Neural cell (in vitro differentiated cells): ENCODE data around the gene MTHFD1L. TPM values are rescaled to one million over a fixed set of nuclear protein-coding genes. Genes with fewer than 3 reads are reported as not detected.

Source experiments
- H2AFZ ChIP-seq: fragments of 200-600, 300-800 bp; sonication (generic), shearing (Covaris generic); 2 replicates; pipeline ENCODE4 v1.6.0; 2014; ENCODE audit warnings: low read depth, mild to moderate bottlenecking, antibody characterized with exemption, low read length, moderate library complexity
- H3F3A ChIP-seq: fragments of 200-600 bp; shearing (Covaris generic); 2 replicates; pipeline ENCODE4 v1.6.1; 2016; ENCODE audit warnings: mild to moderate bottlenecking, moderate library complexity, mixed read lengths, antibody characterized with exemption, low read length; ENCODE audit not compliant: insufficient read depth, poor library complexity, severe bottlenecking
- H3K27ac ChIP-seq: fragments of 200-600, 300-800 bp; sonication (generic), shearing (Covaris generic); 2 replicates; pipeline ENCODE4 v1.5.1; 2014; ENCODE audit warnings: mild to moderate bottlenecking, low read length, moderate library complexity
- H3K27me3 ChIP-seq: fragments of 300-800, 200-600 bp; sonication (generic), shearing (Covaris generic); 2 replicates; pipeline ENCODE4 v1.6.0; 2014; ENCODE audit warnings: mild to moderate bottlenecking, low read depth, low read length, moderate library complexity; ENCODE audit not compliant: insufficient read depth
- H3K36me3 ChIP-seq: fragments of 300-800, 200-600 bp; sonication (generic), shearing (Covaris generic); 2 replicates; pipeline ENCODE4 v1.5.1; 2014; ENCODE audit warnings: mild to moderate bottlenecking, antibody characterized with exemption, low read length, moderate library complexity; ENCODE audit not compliant: insufficient read depth
- H3K4me2 ChIP-seq: fragments of 300-800, 200-600 bp; sonication (generic), shearing (Covaris generic); 2 replicates; pipeline ENCODE4 v1.6.0; 2014; ENCODE audit warnings: mild to moderate bottlenecking, low read length
- H3K4me3 ChIP-seq: fragments of 300-800, 200-600 bp; sonication (generic), shearing (Covaris generic); 2 replicates; pipeline ENCODE4 v1.5.1; 2014; ENCODE audit warnings: mild to moderate bottlenecking, low read length, moderate library complexity
- H3K79me2 ChIP-seq: fragments of 200-600 bp; shearing (Covaris generic); replicated peaks from 2 replicates; pipeline ENCODE4 v1.6.0; 2014; ENCODE audit warnings: mild to moderate bottlenecking, low read length, moderate library complexity; ENCODE audit not compliant: insufficient read depth
- H3K9ac ChIP-seq: fragments of 300-800, 200-600 bp; sonication (generic), shearing (Covaris generic); 2 replicates; pipeline ENCODE4 v1.6.1; 2016; ENCODE audit warnings: mild to moderate bottlenecking, low read length, mixed read lengths
- H3K9me2 ChIP-seq: fragments of 200-600 bp; shearing (Covaris generic); 2 replicates; pipeline ENCODE4 v1.6.1; 2016; ENCODE audit warnings: mild to moderate bottlenecking, low read length, mixed read lengths; ENCODE audit not compliant: insufficient read depth
- H3K9me3 ChIP-seq: fragments of 200-600, 300-800 bp; sonication (generic), shearing (Covaris generic); 2 replicates; pipeline ENCODE4 v1.6.1; 2016; ENCODE audit warnings: mild to moderate bottlenecking, mixed run types, low read length, moderate library complexity, mixed read lengths
- H4K20me1 ChIP-seq: fragments of 200-600 bp; shearing (Covaris generic); 2 replicates; pipeline ENCODE4 v1.6.1; 2016; ENCODE audit warnings: mild to moderate bottlenecking, mixed run types; ENCODE audit not compliant: insufficient read depth
- EP300 ChIP-seq: fragments of 450-650 bp; conservative IDR thresholded peaks from 2 replicates; pipeline ENCODE4 v1.6.1; 2014; ENCODE audit warnings: antibody characterized with exemption, mild to moderate bottlenecking, moderate library complexity; ENCODE audit not compliant: poor library complexity, severe bottlenecking
- EZH2 ChIP-seq: fragments of 200-600, 300-800 bp; shearing (Covaris generic), sonication (generic); IDR thresholded peaks from 2 replicates; pipeline ENCODE4 v1.6.1; 2014; ENCODE audit warnings: antibody characterized with exemption, low read length, borderline replicate concordance, mild to moderate bottlenecking; ENCODE audit not compliant: insufficient read depth, poor library complexity, severe bottlenecking
- MXI1 ChIP-seq: fragments of 450-650 bp; conservative IDR thresholded peaks from 2 replicates; pipeline ENCODE4 v1.6.1; 2014; ENCODE audit warnings: antibody characterized with exemption, mild to moderate bottlenecking; ENCODE audit not compliant: poor library complexity, severe bottlenecking
- POLR2AphosphoS5 ChIP-seq: IDR thresholded peaks from 2 replicates; pipeline ENCODE4 v1.6.1; 2012
- RAD21 ChIP-seq: fragments of 450-650 bp; conservative IDR thresholded peaks from 2 replicates; pipeline ENCODE4 v1.6.1; 2014; ENCODE audit warnings: antibody characterized with exemption, mild to moderate bottlenecking, moderate library complexity
- SMC3 ChIP-seq: fragments of 450-650 bp; conservative IDR thresholded peaks from 2 replicates; pipeline ENCODE4 v1.6.1; 2014; ENCODE audit warnings: antibody characterized with exemption, mild to moderate bottlenecking, moderate library complexity; ENCODE audit not compliant: poor library complexity
- TAF1 ChIP-seq: IDR thresholded peaks from 2 replicates; pipeline ENCODE4 v1.6.1; 2012; ENCODE audit warnings: low read depth
- polyA plus RNA-seq: library from polyadenylated mRNA; depleted of rRNA; stranded (reverse); fragments of >200 nt; gene quantifications from 2 replicates; pipeline ENCODE4 v1.2.3, GENCODE V29; 2014
- TF ChIP-seq, protein P1 (sequence below): IDR thresholded peaks from 2 replicates; pipeline ENCODE4 v1.6.1; 2012; ENCODE audit warnings: borderline replicate concordance
- TF ChIP-seq, protein P2 (sequence below): fragments of 450-650 bp; IDR thresholded peaks from 2 replicates; pipeline ENCODE4 v1.5.1; 2014; ENCODE audit warnings: antibody characterized with exemption, mild to moderate bottlenecking, moderate library complexity; ENCODE audit not compliant: poor library complexity, severe bottlenecking

Gene MTHFD1L
- polyA plus RNA-seq, 1 donor from 2014 or later, result 6.3 TPM

DNA sequence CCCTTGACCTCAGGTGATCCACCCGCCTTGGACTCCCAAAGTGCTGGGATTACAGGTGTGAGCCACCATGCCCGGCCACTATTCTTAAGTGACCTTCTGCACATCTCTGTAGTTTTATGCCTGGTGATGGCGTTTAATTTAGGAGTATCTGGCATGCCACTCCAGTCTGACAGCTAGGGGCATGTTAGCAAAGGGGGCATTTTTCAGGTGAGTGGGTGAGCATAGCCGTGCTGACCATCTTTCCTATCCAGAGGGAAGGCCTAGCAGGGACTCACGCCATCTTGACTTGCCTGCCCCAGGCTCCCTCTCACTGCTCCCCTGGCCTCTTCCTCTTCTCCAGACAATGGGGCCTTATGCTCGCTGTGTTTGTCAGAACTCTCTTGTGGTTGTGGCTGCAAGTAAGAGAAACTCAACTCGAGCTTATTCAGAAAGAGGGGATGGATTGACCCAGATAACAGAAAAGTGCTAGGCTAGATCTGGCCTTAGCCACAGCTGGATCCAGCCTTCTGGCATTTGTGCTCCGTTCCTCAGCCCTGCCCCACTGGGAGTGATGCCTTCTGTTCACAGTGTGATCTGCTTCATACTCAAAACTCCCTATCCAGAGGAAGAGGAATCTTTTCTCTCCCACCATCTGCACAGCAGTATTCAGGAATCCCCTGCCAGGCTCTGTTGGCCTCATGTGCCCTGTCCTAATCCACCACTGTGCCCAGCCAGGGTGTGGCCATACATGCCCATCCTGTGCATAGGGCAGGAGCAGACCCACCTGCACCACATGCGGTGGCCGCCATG is 199.7 kb downstream of the MTHFD1L start:
- H3K9me2 ChIP-seq, result no peaks in the 10 kb centered on the region
- H3K27me3 ChIP-seq, result no peaks in the 10 kb centered on the region
- no peaks in the 10 kb centered on the region for H3K9me3 ChIP-seq
- H2AFZ ChIP-seq, result no peak overlapping the region
- no peaks in the 10 kb centered on the region for H4K20me1 ChIP-seq
- TF ChIP-seq SMC3 (no peak), RAD21 (no peak), POLR2AphosphoS5 (no peak), EZH2 (no peak), TAF1 (no peak), MXI1 (no peak), EP300 (no peak)
- TF ChIP-seq, protein P1, sequence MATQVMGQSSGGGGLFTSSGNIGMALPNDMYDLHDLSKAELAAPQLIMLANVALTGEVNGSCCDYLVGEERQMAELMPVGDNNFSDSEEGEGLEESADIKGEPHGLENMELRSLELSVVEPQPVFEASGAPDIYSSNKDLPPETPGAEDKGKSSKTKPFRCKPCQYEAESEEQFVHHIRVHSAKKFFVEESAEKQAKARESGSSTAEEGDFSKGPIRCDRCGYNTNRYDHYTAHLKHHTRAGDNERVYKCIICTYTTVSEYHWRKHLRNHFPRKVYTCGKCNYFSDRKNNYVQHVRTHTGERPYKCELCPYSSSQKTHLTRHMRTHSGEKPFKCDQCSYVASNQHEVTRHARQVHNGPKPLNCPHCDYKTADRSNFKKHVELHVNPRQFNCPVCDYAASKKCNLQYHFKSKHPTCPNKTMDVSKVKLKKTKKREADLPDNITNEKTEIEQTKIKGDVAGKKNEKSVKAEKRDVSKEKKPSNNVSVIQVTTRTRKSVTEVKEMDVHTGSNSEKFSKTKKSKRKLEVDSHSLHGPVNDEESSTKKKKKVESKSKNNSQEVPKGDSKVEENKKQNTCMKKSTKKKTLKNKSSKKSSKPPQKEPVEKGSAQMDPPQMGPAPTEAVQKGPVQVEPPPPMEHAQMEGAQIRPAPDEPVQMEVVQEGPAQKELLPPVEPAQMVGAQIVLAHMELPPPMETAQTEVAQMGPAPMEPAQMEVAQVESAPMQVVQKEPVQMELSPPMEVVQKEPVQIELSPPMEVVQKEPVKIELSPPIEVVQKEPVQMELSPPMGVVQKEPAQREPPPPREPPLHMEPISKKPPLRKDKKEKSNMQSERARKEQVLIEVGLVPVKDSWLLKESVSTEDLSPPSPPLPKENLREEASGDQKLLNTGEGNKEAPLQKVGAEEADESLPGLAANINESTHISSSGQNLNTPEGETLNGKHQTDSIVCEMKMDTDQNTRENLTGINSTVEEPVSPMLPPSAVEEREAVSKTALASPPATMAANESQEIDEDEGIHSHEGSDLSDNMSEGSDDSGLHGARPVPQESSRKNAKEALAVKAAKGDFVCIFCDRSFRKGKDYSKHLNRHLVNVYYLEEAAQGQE, result no peak
- TF ChIP-seq, protein P2, sequence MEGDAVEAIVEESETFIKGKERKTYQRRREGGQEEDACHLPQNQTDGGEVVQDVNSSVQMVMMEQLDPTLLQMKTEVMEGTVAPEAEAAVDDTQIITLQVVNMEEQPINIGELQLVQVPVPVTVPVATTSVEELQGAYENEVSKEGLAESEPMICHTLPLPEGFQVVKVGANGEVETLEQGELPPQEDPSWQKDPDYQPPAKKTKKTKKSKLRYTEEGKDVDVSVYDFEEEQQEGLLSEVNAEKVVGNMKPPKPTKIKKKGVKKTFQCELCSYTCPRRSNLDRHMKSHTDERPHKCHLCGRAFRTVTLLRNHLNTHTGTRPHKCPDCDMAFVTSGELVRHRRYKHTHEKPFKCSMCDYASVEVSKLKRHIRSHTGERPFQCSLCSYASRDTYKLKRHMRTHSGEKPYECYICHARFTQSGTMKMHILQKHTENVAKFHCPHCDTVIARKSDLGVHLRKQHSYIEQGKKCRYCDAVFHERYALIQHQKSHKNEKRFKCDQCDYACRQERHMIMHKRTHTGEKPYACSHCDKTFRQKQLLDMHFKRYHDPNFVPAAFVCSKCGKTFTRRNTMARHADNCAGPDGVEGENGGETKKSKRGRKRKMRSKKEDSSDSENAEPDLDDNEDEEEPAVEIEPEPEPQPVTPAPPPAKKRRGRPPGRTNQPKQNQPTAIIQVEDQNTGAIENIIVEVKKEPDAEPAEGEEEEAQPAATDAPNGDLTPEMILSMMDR, result no peak
- no peak overlapping the region for H3K4me2 ChIP-seq
- no peak overlapping the region for H3K4me3 ChIP-seq
- no peaks in the 10 kb centered on the region for H3K79me2 ChIP-seq
- H3K36me3 ChIP-seq, result no peaks in the 10 kb centered on the region
- no peak overlapping the region for H3K9ac ChIP-seq
- H3F3A ChIP-seq, result no peaks in the 10 kb centered on the region
- no peak overlapping the region for H3K27ac ChIP-seq

DNA sequence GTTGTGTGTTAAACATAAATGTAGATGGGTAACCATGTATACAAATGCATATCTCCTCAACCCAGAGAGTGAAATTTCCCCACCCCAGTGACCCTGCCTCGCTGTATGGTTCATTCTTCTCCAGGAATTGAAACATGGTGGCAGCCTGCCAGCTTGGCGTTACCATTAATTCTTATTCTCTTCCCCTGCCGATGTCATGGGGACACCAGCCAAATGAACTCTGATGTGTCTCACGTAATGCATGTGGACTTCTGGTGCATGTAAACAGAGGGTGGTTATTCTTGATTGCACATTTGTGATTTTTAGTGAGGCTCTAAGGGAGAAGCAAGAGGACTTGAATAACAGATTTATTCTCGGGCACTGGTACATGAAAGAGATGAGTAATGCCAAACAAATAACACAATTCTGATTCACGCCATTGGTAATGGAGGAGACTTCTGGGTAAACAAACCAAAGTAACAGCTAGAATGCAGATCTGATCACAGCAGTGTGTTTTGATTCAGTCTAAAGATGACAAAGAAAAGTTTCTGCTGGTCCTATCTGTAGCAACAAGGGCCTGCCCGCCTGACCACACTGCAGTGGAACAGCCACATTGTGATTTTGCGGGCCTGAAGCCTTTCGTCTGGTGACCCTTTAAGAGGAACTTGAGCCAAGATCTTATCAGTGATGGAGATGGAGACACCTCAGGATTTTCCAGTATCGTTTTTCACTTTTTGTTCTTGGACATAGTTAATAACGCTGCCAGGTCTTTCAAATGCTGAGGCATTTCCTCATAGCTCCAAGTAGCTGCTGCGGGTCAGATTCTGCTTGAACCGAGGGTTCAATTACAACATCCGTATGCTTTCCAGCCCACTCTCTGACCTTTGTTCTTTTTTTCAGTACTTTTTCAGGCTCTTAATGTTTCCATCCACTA is 202.4 kb downstream of the MTHFD1L start:
- H4K20me1 ChIP-seq, result no peaks in the 10 kb centered on the region
- no peaks in the 10 kb centered on the region for H3K36me3 ChIP-seq
- H3K27ac ChIP-seq, result no peak overlapping the region
- H2AFZ ChIP-seq, result no peak overlapping the region
- TF ChIP-seq TAF1 (no peak), POLR2AphosphoS5 (no peak), RAD21 (no peak), SMC3 (no peak), EZH2 (no peak), EP300 (no peak), MXI1 (no peak)
- TF ChIP-seq, protein P1, result no peak
- TF ChIP-seq, protein P2, result no peak
- H3K79me2 ChIP-seq, result no peaks in the 10 kb centered on the region
- H3K9ac ChIP-seq, result no peak overlapping the region
- no peaks in the 10 kb centered on the region for H3K9me2 ChIP-seq
- no peak overlapping the region for H3K4me3 ChIP-seq
- no peaks in the 10 kb centered on the region for H3F3A ChIP-seq
- H3K27me3 ChIP-seq, result no peaks in the 10 kb centered on the region
- H3K4me2 ChIP-seq, result no peak overlapping the region
- no peaks in the 10 kb centered on the region for H3K9me3 ChIP-seq
